ENCODE measurements around the gene BLOC1S3. TPM values are rescaled to one million over a fixed set of nuclear protein-coding genes. Genes with fewer than 3 reads are reported as not detected.

The BLOC1S3 gene
- total RNA-seq, 3 donors from 2014 or later (not counting 1 experiment from before 2014, with no cell fraction given): 20.9 to 26.3 (median 21.8) TPM

DNA sequence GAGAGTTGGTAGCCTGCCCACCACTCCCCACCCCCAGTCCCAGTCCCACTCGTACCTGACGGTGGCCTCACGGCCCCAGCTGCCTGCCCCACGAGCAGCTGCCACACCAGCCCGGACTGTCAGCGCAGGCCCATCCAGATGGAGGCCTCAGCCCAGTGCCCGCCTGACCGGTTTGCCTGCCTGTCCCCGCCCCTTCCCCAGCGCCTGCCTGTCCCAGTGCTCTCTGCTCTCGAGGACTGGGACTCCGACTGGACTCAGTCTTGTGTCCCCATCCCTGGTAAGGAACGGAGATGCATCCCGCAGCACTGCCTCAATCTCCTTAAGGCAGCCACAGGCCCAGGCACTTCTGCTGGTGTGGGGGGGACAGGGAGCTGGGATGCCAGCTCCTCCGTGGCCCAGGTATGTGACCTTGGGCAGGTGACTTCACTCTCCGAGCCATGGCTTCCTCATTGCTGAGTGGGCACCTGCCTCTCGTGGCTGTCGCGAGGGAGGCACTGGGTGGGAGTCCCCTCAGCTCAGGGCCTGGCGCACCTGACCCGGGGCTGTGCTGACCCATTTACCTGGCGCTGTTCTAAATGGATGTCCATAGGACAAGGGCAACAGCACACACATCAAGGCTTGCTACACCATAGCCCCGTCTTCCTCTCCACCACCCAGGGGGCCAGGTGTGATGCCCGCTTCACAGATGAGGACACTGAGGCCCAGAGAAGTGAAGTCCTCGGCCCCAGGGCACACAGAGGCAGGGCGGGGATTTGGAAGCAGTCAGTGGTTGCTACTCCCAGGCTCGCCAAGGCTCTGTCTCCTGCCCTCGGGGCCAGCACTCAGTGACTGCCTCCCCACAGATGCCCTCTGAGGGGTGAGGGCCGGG, 17.5 kb upstream of the BLOC1S3 start, which contains the start of gene NKPD1:
Gene NKPD1 (minus strand): TSS at position 113 of the 868 bp plus-strand sequence. CDS start 832 bp downstream, outside the sequence.
- no peaks in the 10 kb centered on the region for H3K36me3 Mint-ChIP-seq
- intact Hi-C loops (cut with micrococcal nuclease): no loop called here
- no peaks in the 10 kb centered on the region for H3K9me3 ChIP-seq (ENCODE audit: control insufficient read depth, insufficient read depth, low read length)
- no peak within 1 kb of the TSS for H3K27ac Mint-ChIP-seq
- no peak within 1 kb of the TSS for H3K4me3 ChIP-seq (ENCODE audit: low read length)
- H3K9me3 Mint-ChIP-seq: no peaks in the 10 kb centered on the region
- TF ChIP-seq, protein P1, sequence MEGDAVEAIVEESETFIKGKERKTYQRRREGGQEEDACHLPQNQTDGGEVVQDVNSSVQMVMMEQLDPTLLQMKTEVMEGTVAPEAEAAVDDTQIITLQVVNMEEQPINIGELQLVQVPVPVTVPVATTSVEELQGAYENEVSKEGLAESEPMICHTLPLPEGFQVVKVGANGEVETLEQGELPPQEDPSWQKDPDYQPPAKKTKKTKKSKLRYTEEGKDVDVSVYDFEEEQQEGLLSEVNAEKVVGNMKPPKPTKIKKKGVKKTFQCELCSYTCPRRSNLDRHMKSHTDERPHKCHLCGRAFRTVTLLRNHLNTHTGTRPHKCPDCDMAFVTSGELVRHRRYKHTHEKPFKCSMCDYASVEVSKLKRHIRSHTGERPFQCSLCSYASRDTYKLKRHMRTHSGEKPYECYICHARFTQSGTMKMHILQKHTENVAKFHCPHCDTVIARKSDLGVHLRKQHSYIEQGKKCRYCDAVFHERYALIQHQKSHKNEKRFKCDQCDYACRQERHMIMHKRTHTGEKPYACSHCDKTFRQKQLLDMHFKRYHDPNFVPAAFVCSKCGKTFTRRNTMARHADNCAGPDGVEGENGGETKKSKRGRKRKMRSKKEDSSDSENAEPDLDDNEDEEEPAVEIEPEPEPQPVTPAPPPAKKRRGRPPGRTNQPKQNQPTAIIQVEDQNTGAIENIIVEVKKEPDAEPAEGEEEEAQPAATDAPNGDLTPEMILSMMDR (IDR thresholded peaks at IDR 0.05): no peak
- peaks cover 0 to 13% of the 10 kb centered on the region in 2 donors for H3K4me1 Mint-ChIP-seq
- peaks cover 16% of the 10 kb centered on the region for H3K4me1 ChIP-seq (ENCODE audit: control insufficient read depth, insufficient read depth, low read length)
- WGBS (ENCODE audit: insufficient coverage): 74% methylated on average over 29 of the region's 29 CpGs
- H3K27ac ChIP-seq (ENCODE audit: low read length): no peak within 1 kb of the TSS
- peaks cover 5 to 24% of the 10 kb centered on the region in 2 donors for H3K27me3 Mint-ChIP-seq (ENCODE audit: low read depth in 2 of 2)
- H3K27me3 ChIP-seq (ENCODE audit: control insufficient read depth, insufficient read depth, low read length): no peaks in the 10 kb centered on the region
- no peaks in the 10 kb centered on the region for H3K36me3 ChIP-seq (ENCODE audit: control insufficient read depth, insufficient read depth, low read length)
- DNase-seq: no peak
- no peak within 1 kb of the TSS for H3K4me3 Mint-ChIP-seq
- no peak for ATAC-seq

DNA sequence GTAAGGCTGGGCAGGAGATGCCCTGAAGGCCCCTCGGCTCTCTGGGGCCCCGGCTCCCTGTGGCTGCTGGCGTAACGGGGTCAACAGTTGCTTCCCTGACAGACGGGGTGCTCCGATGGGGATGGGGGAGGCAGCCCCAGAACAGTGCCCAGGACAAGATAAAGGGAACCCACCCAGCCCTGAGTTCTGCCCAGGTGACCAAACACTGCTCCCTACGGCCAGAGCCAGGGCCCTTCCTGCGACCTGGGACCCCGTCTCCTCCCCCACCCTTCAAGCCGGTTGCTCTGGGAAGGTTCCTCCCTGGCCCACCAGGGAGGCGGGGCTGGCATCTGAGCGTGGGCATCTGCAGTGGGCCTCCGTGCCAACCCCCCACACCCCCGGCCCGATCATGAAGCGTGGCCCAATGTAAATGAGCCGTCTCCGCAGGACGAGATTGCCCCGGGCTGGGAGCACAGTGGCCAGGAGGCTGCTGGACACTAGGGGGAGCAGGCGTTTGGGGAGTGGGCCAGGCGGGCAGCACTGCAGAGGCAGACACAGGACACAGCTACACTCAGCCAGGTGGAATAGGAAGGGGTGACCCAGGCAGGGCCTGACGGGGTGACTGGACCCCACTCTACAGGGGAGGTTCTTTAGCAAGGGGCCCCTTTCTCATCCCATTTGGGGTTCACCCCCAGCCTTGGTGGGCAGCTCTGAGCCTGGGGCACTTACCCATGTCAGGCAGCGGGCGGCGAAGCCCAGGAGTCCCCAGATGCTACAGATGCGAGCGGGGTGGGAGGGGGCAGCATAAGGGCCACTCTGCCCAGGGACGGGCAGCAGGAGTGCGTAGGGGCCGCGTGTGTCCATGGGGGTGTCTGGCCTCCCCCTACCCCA, 16.6 kb upstream of the BLOC1S3 start:
- H3K27me3 ChIP-seq (ENCODE audit: control insufficient read depth, insufficient read depth, low read length): no peaks in the 10 kb centered on the region
- ATAC-seq: no peak
- H3K4me3 ChIP-seq (ENCODE audit: low read length): no peak overlapping the region
- no peak overlapping the region for H3K27ac Mint-ChIP-seq
- intact Hi-C loops (cut with micrococcal nuclease): no loop called here
- H3K27ac ChIP-seq (ENCODE audit: low read length): no peak overlapping the region
- peaks cover 4 to 22% of the 10 kb centered on the region in 2 donors for H3K27me3 Mint-ChIP-seq (ENCODE audit: low read depth in 2 of 2)
- WGBS (ENCODE audit: insufficient coverage): 83% methylated on average over 32 of the region's 32 CpGs
- H3K9me3 Mint-ChIP-seq: no peaks in the 10 kb centered on the region
- H3K4me3 Mint-ChIP-seq: no peak overlapping the region
- H3K9me3 ChIP-seq (ENCODE audit: control insufficient read depth, insufficient read depth, low read length): no peaks in the 10 kb centered on the region
- no peak for DNase-seq
- no peaks in the 10 kb centered on the region for H3K36me3 Mint-ChIP-seq
- no peaks in the 10 kb centered on the region for H3K36me3 ChIP-seq (ENCODE audit: control insufficient read depth, insufficient read depth, low read length)
- H3K4me1 Mint-ChIP-seq: peaks cover 0 to 13% of the 10 kb centered on the region in 2 donors
- H3K4me1 ChIP-seq (ENCODE audit: control insufficient read depth, insufficient read depth, low read length): peaks cover 16% of the 10 kb centered on the region
- TF ChIP-seq, protein P1 (IDR thresholded peaks at IDR 0.05): no peak

DNA sequence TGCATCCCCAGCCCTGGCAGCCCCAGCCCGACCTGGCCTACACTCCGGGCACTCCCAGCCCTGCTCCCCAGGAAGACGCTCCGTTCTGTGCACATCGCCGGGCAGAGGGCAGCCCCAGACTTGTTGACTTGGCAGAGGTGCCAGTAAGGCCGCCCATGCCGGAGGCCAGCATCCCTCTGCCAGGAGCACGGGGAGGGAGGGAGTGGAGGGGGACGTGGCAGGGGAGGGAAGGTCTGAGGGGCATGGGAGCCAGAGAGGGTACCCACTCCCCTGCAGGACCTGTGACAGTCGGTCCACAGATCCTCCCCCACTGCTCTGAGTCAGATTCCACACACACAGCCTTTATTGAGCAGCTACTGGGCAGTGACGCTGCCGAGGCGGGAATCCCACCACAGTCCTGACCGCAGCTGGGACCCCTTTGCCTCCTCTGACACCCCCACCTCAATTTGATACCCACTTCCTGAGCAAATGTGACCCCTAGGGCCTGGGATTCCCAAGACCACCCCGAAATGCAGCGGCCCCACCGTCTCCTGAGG, 15.9 kb upstream of the BLOC1S3 start:
- 95% methylated on average over 17 of the region's 18 CpGs for whole genome bisulfite sequencing (ENCODE audit: insufficient coverage)
- DNase-seq (no peak), ATAC-seq (no peak)
- Mint-ChIP-seq H3K4me3 (no peak overlapping the region), H3K4me1 (peaks cover 0 to 13% of the 10 kb centered on the region in 2 donors), H3K36me3 (no peaks in the 10 kb centered on the region), H3K27ac (no peak overlapping the region), H3K27me3 (ENCODE audit: low read depth in 2 of 2) (peaks cover 0 to 19% of the 10 kb centered on the region in 2 donors), H3K9me3 (no peaks in the 10 kb centered on the region)
- Histone ChIP-seq H3K36me3 (ENCODE audit: control insufficient read depth, insufficient read depth, low read length) (no peaks in the 10 kb centered on the region), H3K4me1 (ENCODE audit: control insufficient read depth, insufficient read depth, low read length) (peaks cover 16% of the 10 kb centered on the region), H3K4me3 (ENCODE audit: low read length) (no peak overlapping the region), H3K27me3 (ENCODE audit: control insufficient read depth, insufficient read depth, low read length) (no peaks in the 10 kb centered on the region), H3K27ac (ENCODE audit: low read length) (no peak overlapping the region), H3K9me3 (ENCODE audit: control insufficient read depth, insufficient read depth, low read length) (no peaks in the 10 kb centered on the region)
- intact Hi-C loops (cut with micrococcal nuclease): no loop called here
- TF ChIP-seq, protein P1 (IDR thresholded peaks at IDR 0.05): no peak
